ENCODE data around the gene NFIX.
A peak's percentile ranks its signal among the peaks of the same experiment; 100 is the strongest.

The NFIX gene

DNA sequence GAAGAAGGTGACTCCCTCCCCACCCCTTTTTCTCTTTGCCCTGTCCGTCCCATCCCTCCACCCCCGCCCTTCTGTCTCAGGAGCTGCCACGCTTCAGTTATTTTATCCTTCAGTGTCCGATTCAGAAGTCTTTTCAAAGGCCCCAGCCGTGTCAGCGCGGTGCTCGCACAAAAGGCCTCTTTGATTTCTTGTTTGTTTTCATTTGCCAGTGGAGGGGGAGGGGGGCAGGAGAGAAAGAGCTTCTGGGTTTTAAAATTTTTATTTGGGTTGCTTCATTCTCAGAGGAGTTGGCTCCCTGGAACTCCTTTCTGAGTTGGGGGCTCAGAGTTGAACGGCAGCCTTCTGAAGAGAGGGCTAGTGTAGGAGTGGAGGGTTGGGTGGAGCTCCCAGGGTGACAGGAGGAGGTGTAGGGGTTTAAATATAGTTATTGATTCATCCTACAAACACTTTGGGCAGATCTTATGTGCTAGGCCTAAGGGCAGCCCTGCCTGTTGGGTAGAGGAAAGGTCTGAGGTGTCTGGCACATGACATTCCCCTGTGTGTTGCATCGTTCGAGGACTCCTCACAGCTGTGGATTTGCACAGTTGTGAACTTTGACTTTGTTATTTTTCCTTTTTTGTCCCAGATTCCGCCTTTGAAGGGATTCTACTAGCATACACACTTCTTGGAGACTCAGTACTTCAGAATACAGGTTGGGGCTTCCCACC, 36.8 kb downstream of the NFIX start:
- no peaks in the 10 kb centered on the region for H3K36me3 Mint-ChIP-seq
- no peak for DNase-seq
- CTCF ChIA-PET: interaction anchor here (1.5 to 7.0 kb wide), 3 partner anchors 28 to 67 kb away, joined by 7 to 71 read pairs (median 55); no protein-coding TSS in a partner anchor
- H3K4me3 Mint-ChIP-seq: no peak overlapping the region
- H3K27ac Mint-ChIP-seq: no peak overlapping the region
- H3K9me3 Mint-ChIP-seq: no peaks in the 10 kb centered on the region
- no peaks in the 10 kb centered on the region for H3K4me1 Mint-ChIP-seq
- peaks cover 31% of the 10 kb centered on the region for H3K27me3 Mint-ChIP-seq

DNA sequence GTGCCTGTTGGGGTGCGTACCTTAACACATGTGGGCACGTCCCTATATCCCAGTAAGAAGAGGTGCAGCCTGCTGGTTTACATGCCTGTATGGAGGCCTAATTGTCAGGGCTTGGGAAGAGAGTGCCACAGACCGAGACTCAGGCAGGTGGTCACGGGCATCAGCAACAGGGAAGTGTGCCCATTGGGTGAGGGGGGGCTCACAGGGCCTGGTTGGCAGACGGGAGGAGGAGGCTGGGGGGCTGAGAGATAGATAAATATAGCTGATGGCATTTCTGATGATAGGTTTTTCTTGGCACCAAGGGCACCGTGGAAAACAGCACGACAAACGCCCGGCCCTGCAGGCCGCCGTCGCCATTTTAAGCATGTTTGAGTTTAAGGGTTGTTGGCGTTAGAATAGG, 37.6 kb downstream of the NFIX start:
- DNase-seq: no peak
- H3K4me3 Mint-ChIP-seq: no peak overlapping the region
- peaks cover 24% of the 10 kb centered on the region for H3K27me3 Mint-ChIP-seq
- H3K4me1 Mint-ChIP-seq: no peaks in the 10 kb centered on the region
- CTCF ChIA-PET: interaction anchor here (0.6 to 7.0 kb wide), 6 partner anchors 28 to 148 kb away, joined by 3 to 71 read pairs (median 9); no protein-coding TSS in a partner anchor
- H3K27ac Mint-ChIP-seq: no peak overlapping the region
- H3K36me3 Mint-ChIP-seq: no peaks in the 10 kb centered on the region
- no peaks in the 10 kb centered on the region for H3K9me3 Mint-ChIP-seq

DNA sequence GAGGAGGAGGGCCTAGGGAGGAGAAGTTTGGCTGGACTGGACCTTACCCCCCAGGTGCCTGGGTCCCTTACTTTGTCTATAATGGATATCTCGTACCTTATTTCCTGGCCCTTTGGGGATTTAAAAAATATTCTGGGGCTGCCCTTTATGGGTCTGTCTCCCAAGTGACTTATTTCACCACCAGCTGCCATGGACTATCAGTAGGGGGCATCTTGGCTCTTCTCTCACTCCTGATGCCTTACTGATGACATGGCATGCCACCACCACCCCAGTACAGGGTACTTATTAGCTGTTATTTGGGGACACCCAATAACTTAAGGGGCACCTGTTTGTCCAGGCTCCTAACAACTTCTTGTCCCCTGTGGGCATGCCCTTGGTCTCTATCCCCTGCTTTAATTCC, 38.0 kb downstream of the NFIX start:
- DNase-seq: no peak
- Mint-ChIP-seq H3K27ac (no peak overlapping the region), H3K36me3 (no peaks in the 10 kb centered on the region), H3K9me3 (no peaks in the 10 kb centered on the region), H3K4me1 (no peaks in the 10 kb centered on the region), H3K4me3 (no peak overlapping the region), H3K27me3 (peaks cover 20% of the 10 kb centered on the region)
- CTCF ChIA-PET: interaction anchor here (0.6 to 7.0 kb wide), 15 partner anchors 9 to 148 kb away, joined by 3 to 71 read pairs (median 5); no protein-coding TSS in a partner anchor

DNA sequence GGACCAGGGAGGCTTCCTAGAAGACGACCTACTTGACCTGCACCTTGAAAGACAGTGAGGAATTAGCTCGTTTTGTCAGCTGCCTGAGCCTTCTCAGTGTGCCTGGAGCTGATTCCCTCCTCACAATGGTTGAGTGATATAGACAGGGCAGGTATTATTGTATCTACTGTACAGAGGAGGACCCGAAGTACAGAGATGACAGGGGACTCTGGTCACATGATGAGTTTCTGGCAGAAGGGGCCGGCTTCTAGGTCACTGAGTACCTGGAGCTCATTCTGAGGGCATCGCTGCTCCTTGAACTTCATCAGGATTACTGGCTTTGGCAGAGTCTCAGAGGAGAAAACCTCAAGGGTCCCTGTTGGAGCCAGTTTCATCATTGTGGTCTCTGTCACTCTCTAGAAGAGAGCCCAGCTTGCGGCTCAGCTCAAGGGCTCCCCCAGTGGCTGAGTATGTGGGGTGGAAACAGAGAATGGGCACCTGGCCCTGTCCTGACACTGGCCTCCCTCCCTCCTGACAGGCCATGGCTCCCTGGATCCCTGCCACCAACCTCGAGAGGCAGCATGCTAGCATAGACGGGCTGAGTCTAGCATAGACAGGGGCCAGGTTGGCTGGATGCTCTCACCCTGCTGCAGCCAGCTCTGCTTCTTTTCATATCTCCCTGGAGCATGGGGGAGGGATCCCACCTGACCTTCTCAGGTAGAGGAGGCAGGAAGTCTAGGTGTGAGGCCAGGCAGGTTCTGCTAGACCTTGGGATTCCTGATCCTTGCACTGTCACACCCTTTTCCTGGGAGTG, 38.7 kb downstream of the NFIX start:
- CTCF ChIA-PET: interaction anchor here (0.9 to 7.0 kb wide), 15 partner anchors 8 to 69 kb away, joined by 3 to 71 read pairs (median 5); no protein-coding TSS in a partner anchor
- no peaks in the 10 kb centered on the region for H3K9me3 Mint-ChIP-seq
- peaks cover 13% of the 10 kb centered on the region for H3K27me3 Mint-ChIP-seq
- H3K27ac Mint-ChIP-seq: no peak overlapping the region
- H3K36me3 Mint-ChIP-seq: no peaks in the 10 kb centered on the region
- DNase-seq: peak; percentile 63
- no peaks in the 10 kb centered on the region for H3K4me1 Mint-ChIP-seq
- no peak overlapping the region for H3K4me3 Mint-ChIP-seq

DNA sequence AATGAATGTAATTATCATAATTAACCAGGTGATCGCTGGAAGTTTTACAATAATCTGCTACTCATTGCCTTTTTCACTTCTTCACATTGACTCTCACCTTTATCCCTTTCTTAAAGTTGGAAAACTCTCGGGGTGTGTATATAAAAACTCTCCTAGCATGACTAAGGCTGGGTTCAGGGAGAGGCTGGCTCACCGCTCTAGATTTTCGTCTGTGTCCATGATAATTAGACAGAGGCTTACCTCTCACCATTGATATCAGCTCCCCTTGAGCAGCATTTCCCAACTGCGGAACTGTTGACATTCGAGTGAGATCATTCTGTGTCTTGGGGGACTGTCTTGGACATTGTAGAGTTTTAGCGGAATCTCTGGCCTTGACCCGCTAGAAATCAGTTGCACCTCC, 39.4 kb downstream of the NFIX start:
- no peaks in the 10 kb centered on the region for H3K4me1 Mint-ChIP-seq
- no peaks in the 10 kb centered on the region for H3K9me3 Mint-ChIP-seq
- H3K27ac Mint-ChIP-seq: no peak overlapping the region
- no peaks in the 10 kb centered on the region for H3K36me3 Mint-ChIP-seq
- CTCF ChIA-PET: interaction anchor here (1.2 to 7.0 kb wide), 11 partner anchors 8 to 60 kb away, joined by 3 to 71 read pairs (median 6); no protein-coding TSS in a partner anchor
- H3K4me3 Mint-ChIP-seq: no peak overlapping the region
- H3K27me3 Mint-ChIP-seq: peaks cover 12% of the 10 kb centered on the region
- no peak for DNase-seq

DNA sequence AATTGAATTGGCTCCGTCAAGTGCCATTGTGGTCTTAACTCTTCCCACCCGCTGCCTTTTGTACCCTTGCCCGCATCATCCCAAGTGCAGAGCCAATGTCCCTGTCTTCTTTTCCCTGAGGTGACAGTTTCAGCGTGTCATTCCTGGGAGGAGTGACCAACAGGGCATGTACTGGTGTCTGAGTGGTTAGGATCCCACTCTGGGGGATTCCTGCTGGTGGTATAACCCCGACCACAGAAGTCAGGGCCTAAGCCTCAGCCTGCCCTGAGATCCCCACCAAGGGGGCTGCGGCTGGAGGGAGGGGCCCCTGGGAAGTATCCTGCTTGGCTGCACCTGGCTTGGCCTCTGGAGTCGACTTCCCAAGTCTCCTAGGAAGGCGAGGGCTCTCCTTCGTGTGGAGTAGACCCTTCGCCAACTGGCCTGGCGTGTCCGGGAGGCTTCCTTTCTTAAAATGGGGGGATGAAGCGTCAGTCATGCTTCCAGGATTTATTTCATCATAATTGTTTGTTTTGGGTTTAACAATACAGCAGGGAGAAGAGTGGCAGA, 40.6 kb downstream of the NFIX start:
- H3K9me3 Mint-ChIP-seq: no peaks in the 10 kb centered on the region
- no peaks in the 10 kb centered on the region for H3K36me3 Mint-ChIP-seq
- H3K4me3 Mint-ChIP-seq: no peak overlapping the region
- H3K27ac Mint-ChIP-seq: no peak overlapping the region
- CTCF ChIA-PET: no interaction called here
- peaks cover 15% of the 10 kb centered on the region for H3K27me3 Mint-ChIP-seq
- no peak for DNase-seq
- no peaks in the 10 kb centered on the region for H3K4me1 Mint-ChIP-seq

DNA sequence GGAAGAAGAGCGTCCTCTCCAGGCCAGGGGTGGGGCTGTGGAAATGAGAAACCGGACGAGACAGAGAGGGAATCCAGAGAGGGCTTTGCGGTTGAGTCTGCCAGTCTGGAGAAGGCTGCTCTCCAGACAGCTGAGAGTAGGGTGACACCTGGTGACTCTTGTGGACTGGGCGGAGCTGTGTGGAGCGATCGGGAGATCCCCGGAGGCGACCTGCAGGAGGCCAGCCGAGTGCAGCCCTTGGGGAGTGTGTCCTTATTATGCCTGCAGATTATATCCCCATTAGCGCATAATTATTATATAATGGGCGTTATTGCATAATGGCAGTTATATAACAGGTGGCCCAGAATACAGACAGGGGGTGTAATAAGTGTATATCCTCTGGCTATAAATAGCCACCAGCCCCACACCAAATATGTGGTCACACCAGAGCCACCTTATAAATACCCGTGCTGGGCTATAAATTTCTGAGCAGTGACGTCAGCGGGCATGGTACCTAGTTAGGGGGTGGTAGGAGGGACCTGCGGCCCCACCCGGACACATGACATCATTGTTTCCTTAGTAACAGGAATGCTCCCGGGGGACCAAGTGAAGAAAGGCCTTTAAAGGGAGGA, 41.2 kb downstream of the NFIX start:
- H3K4me3 Mint-ChIP-seq: no peak overlapping the region
- CTCF ChIA-PET: no interaction called here
- DNase-seq: no peak
- peaks cover 13% of the 10 kb centered on the region for H3K27me3 Mint-ChIP-seq
- no peaks in the 10 kb centered on the region for H3K36me3 Mint-ChIP-seq
- no peaks in the 10 kb centered on the region for H3K9me3 Mint-ChIP-seq
- H3K4me1 Mint-ChIP-seq: no peaks in the 10 kb centered on the region
- no peak overlapping the region for H3K27ac Mint-ChIP-seq

DNA sequence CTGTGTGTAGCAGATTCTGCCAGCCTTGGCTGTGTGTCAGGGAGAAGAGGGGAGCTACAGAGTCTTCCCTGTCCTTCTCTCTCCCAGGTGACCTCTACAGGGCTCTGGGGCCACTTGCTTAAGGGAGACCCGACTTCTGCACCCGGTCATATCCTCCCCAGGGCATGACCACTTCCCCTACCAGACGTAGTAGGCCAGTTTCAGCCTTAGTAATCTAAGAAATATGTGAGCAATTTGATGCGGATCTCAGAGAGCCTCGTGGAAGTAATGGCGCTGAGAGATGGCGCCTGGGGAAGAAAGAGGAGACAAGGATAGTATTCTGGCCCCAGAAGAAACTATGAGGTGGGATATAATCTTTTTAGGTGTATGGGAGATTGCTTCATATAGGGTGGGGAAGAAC, 41.9 kb downstream of the NFIX start:
- H3K36me3 Mint-ChIP-seq: no peaks in the 10 kb centered on the region
- H3K4me3 Mint-ChIP-seq: no peak overlapping the region
- H3K9me3 Mint-ChIP-seq: no peaks in the 10 kb centered on the region
- H3K27me3 Mint-ChIP-seq: peaks cover 13% of the 10 kb centered on the region
- H3K4me1 Mint-ChIP-seq: no peaks in the 10 kb centered on the region
- CTCF ChIA-PET: no interaction called here
- DNase-seq: no peak
- H3K27ac Mint-ChIP-seq: no peak overlapping the region

DNA sequence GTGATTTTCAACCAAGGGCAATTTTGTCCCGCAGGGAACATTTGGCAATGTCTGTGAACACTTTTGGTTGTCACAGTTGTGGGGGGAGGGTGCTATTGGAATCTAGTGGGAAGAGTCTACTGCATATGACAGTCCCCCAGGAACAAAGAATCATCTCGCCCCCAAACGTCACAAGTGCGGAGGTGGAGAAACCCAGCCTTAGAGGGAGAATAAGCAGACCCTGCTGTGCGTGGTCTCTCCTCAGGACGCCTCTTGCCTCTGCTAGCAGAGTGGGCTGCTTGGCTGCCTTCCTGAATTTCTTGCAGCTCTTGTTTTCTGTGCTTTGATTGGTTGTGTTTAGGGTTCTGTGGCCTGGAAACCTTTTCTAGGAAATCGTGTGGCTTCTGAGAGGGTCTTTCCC, 42.5 kb downstream of the NFIX start:
- no peak overlapping the region for H3K27ac Mint-ChIP-seq
- H3K4me3 Mint-ChIP-seq: no peak overlapping the region
- no peaks in the 10 kb centered on the region for H3K4me1 Mint-ChIP-seq
- no peak for DNase-seq
- H3K36me3 Mint-ChIP-seq: no peaks in the 10 kb centered on the region
- H3K27me3 Mint-ChIP-seq: peaks cover 13% of the 10 kb centered on the region
- no peaks in the 10 kb centered on the region for H3K9me3 Mint-ChIP-seq
- CTCF ChIA-PET: no interaction called here

DNA sequence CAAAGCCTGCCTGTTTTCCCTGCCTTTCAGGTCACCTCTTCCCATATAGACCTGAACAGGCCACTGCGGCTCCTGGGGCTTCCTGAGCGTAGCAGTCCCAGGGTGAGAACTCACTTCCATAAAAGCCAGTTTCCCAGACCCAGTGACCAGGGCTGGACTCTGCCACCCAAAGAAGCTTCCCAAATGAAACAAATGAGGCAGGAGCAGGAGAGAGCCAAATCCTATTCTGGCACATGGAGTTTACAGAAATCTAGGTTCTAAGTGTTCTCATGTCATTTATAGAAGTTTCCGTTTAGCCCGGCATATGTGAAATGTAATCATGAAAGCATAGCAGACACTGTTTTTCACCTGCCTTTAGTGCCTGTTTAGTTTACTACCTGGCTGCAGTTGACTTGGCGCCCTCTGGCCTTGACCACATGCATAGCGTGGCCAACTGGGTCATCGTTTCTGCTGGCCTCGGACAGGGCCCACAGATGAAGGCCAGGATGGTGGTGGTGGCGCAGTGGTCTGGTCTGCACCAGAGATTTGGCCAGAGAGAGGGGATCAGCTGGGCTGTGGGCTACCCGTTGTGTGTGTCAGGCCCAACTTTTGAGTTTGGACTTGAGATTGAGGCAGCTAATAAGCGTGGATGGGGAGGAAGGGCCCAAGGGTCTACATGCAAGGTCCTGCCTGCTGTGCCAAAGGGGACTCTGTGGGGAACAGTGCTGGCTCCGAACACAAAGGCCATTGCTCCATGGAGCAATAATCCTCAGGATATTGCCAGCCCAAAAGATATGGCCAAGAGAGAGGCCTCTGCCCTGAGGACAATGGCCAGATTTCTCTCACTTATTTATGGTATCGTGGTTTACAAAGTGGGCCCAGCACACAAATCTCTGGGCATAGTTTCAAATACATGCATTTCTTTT, 43.3 kb downstream of the NFIX start:
- Mint-ChIP-seq H3K9me3 (no peaks in the 10 kb centered on the region), H3K4me1 (no peaks in the 10 kb centered on the region), H3K4me3 (no peak overlapping the region), H3K36me3 (no peaks in the 10 kb centered on the region), H3K27ac (no peak overlapping the region), H3K27me3 (peaks cover 13% of the 10 kb centered on the region)
- DNase-seq: no peak
- CTCF ChIA-PET: interaction anchor here (0.6 kb wide), 1 partner anchor 23 kb away, joined by 3 read pairs; no protein-coding TSS in a partner anchor

DNA sequence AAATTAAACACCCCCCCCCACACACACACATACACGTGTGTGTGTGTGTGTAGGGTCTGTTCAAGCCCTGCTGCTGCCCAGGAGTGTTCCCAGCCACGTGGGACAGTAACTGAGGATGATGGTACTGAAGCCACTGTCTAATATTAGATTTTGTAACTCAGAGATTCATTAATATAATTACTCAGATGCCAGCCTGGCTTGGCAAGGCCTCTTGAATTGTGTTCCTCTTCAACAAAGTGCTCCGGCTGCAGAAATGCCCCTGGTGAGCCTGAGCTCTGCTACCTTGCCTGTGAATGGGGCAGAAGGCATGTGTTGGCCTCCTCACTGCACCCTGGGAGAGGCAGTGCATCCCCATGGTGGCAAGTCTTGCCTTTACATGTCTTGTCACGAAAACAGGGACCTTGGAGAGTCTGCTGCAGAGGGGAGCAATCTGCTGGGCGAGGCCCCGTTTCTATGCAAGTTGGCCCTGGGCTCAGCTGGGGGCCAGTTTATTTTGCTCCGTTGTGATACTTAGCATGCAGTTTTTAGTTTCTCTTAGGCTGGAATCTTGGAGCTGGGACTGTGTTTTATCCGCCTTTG, 44.0 kb downstream of the NFIX start:
- Mint-ChIP-seq H3K36me3 (no peaks in the 10 kb centered on the region), H3K9me3 (no peaks in the 10 kb centered on the region), H3K4me3 (no peak overlapping the region), H3K27me3 (peaks cover 8% of the 10 kb centered on the region), H3K4me1 (no peaks in the 10 kb centered on the region), H3K27ac (no peak overlapping the region)
- CTCF ChIA-PET: interaction anchor here (1.7 to 2.4 kb wide), 2 partner anchors 22 to 61 kb away, joined by 5 to 6 read pairs; no protein-coding TSS in a partner anchor
- no peak for DNase-seq

DNA sequence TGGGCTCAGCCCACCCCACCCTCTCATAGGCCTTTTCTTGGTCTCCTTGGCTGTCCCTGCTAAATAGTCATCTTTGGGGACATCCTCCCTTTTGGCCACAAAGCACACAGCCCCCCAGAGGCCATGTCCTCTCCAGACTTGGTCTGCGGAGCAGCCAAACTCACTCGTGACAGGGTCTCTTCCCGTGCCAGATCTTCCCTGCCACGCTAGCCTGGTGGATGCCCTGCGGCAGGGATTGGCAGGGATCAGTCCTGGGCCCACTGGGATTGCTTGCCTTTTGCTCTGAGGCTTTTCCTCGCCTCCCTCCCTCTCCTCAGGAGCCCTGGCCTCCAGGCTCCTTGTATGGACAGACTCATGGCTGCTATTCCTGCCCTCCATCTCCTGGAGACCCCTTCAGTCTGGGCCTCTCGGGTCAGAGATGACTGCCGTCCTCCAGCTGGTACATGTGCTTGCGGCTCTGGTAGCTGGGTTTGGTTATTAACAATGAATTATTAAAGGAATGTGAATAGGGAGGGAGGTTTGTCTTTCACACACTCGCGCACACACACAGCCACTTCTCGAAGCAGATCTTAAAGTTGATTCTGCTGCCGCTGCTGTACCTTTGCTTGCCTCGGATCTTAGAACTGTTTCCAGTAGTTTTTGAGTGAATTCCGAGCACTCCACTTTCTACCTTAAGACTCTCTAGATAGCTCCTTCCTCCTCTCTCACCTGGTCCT, 45.1 kb downstream of the NFIX start:
- Mint-ChIP-seq H3K27ac (no peak overlapping the region), H3K4me1 (no peaks in the 10 kb centered on the region), H3K27me3 (peaks cover 8% of the 10 kb centered on the region), H3K4me3 (no peak overlapping the region), H3K36me3 (no peaks in the 10 kb centered on the region), H3K9me3 (no peaks in the 10 kb centered on the region)
- no peak for DNase-seq
- CTCF ChIA-PET: interaction anchor here (1.2 to 2.4 kb wide), 5 partner anchors 10 to 74 kb away, joined by 3 to 6 read pairs (median 4); no protein-coding TSS in a partner anchor

DNA sequence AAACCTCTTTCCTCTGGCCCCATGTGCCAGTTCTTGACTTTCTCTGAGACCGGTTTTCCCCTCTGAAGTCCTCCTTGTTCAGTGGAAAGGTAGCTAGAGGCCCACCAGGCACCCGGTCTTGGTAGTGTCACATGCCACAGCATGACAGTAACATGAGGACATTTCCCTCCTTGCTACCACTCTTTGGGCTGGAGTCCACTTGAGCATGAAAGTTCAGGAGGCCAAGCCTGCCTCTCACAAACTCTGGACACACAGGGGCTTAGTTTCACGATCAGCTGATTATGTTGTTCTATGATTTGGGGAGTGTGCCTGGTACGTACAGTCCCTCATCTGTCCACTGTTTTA, 45.6 kb downstream of the NFIX start:
- no peak for DNase-seq
- Mint-ChIP-seq H3K4me3 (no peak overlapping the region), H3K9me3 (no peaks in the 10 kb centered on the region), H3K27ac (no peak overlapping the region), H3K36me3 (no peaks in the 10 kb centered on the region), H3K27me3 (peaks cover 8% of the 10 kb centered on the region), H3K4me1 (no peaks in the 10 kb centered on the region)
- CTCF ChIA-PET: interaction anchor here (1.2 to 2.4 kb wide), 5 partner anchors 10 to 75 kb away, joined by 3 to 6 read pairs (median 4); no protein-coding TSS in a partner anchor
